KOPT-K1 (cell line): ENCODE results near the gene MANF.
"Not testable (repeated sequence)": the region's sequence is repeated elsewhere in the genome, so short reads cannot be mapped to it uniquely, and the experiment has no call there.

Source experiments
- H3K27ac ChIP-seq: fragments of 200-600 bp; sonication (generic); 2 replicates; pipeline ENCODE4 v1.5.1; 2016; ENCODE audit warnings: antibody characterized with exemption, mild to moderate bottlenecking, low read depth, low read length; ENCODE audit not compliant: poor library complexity, severe bottlenecking
- H3K36me3 ChIP-seq: fragments of 200-600 bp; sonication (generic); 2 replicates; pipeline ENCODE4 v1.5.1; 2017; ENCODE audit warnings: antibody characterized with exemption, mild to moderate bottlenecking, low read length, moderate library complexity; ENCODE audit not compliant: insufficient read depth
- H3K9me3 ChIP-seq: fragments of 200-600 bp; sonication (generic); 2 replicates; pipeline ENCODE4 v1.5.1; 2017; ENCODE audit warnings: antibody characterized with exemption, low read length, mild to moderate bottlenecking; ENCODE audit not compliant: insufficient read depth, poor library complexity, severe bottlenecking

The MANF gene

DNA sequence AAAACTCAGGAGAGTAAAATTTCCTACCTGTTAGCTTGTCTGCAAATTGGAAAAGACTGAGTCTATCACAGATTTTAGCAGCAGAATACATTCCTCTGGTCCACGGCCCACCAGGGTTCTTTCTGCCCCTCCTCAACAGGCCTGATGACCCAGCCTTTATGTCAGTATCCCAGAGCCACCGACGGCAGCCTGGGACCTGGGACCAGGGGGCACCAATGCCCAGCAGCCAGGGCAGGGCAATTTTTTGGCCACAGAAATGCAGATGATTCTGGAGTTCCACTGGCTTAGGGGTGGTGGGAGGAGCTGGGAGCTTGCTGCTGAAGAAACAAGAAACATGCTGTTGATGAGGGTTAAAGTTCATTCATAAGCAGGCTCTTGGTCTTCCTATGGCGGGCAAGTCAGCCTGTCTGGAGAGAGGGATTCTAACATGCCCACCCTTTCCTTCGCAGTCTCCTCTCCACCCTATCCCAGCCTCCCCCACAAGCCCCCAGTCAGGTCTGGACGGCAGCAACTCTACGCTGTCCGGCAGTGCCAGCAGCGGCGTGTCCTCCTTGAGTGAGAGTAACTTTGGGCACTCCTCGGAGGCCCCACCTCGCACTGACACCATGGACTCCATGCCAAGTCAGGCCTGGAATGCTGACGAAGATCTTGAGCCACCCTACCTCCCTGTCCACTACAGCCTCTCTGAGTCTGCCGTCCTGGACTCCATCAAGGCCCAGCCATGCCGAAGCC, 4.3 kb upstream of the MANF start:
- Histone ChIP-seq H3K9me3 (no peaks in the 10 kb centered on the region), H3K36me3 (0 out of 2 replicates have a peak, but pooled peaks cover 1% of the 10 kb centered on the region), H3K27ac (no peak overlapping the region)

DNA sequence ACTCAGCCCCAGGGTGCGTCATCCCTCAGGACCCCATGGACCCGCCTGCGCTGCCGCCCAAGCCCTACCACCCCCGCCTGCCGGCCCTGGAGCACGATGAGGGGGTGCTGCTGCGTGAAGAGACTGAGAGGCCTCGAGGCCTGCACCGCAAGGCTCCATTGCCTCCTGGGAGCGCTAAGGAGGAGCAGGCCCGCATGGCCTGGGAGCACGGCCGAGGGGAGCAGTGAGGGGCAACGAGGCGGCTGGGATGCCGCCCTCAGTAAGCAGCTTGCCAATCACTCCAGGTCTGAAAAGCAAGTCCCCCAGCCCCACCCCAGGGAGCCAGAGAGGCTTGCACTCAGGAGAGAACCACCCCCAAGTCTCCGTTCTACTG, 3.8 kb upstream of the MANF start:
- Histone ChIP-seq H3K9me3 (no peaks in the 10 kb centered on the region), H3K36me3 (peaks cover 7% of the 10 kb centered on the region; the same call in 1 of the 2 replicates), H3K27ac (no peak overlapping the region)

DNA sequence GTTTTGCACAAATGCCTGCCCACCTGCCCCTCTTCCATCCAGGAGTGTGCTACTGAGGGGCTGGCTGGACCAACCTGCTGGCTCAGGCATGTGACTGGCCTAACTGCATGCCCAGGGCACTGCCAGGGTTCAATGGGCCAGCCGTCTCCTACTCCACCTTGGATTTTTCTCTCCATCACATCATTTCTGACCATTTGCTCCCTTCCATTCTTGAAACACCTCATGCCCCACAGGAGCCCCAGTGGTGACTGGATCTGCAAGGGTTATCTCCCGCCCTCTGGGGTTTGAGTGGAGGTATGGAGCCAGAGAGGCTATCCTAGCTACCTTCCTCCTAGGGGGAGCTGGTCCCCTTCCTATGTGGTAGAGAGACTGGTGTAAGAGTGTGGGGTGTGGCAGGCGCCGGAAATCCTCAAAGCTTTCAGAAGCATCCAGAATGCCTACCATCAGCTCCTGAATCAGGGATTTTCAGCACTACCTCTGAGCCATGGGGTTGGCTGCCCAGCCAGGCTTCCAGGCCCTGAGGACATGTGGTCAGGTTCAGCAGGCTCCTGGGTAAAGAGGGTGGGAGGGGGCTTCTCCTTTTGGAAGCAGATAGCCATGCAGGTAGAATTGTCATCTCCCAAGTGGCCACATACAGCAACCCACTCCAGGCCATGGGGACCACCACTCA, 2.9 kb upstream of the MANF start:
- Histone ChIP-seq H3K9me3 (no peaks in the 10 kb centered on the region), H3K27ac (no peak overlapping the region), H3K36me3 (peaks cover 16% of the 10 kb centered on the region)

DNA sequence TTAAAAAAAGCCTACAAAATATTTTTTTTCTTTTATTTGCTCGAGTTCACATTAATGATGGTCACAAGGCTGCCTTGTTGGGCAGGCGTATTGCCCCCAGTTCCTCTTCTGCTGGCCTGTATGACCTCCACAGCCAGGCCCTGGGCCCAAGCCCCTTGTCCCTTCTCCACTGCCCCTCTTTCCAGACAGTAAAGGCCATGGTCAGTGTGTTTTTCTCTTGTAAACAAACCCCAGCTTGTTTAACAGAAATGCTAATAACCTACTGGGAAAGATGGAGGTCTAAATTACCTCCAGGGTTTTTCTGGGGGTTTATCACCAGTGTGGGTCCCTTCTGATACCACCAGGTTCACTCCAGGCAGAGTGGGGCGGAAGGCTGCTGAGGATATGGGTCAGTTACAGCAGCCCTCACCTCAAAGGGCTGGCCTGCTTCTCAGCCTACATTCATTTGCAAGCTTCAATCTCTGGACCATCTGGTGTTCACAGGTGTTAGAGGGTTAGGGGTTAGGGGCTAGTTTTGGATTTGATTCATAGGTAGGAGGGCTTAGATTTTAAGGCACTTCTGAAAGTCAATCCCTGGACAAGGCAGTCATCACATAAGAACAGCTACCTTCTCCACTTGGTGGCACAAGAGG, 2.0 kb upstream of the MANF start:
- Histone ChIP-seq H3K9me3 (no peaks in the 10 kb centered on the region), H3K27ac (no peak overlapping the region), H3K36me3 (peaks cover 24% of the 10 kb centered on the region)

DNA sequence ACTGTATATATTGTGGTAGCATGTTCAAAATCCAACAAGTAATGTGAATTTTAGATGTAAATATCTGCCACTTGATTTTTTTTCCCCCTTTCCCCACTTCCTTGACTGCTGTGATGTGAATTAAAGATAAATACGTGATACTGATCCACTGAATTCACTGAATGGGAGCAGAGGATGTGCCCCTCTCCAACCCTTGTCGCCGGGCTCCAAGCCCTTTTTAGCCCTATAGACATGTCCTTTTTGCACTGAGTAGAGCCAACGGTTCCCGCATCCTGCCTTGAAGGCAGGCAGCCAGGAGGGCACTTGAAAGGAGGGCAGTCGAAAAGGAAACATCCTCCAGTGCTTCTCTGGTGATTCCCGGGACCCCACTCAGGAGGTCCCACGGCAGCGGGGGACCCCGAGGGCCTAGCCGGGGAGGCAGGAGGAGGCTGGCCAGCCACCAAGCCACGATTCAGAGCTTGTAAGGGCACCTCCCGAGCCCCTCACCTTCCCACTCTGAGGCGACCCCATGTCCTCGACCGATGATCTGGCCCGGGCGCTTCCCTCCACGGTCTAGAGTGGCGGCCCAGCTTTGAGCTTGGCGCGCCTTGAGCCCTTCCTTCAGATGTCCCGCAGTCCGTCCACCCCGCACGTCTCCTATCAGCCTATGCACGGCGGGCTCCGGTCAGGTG, 901 bp upstream of the MANF start:
- Histone ChIP-seq H3K27ac (peak overlapping the region; percentile 91), H3K36me3 (peaks cover 36% of the 10 kb centered on the region)

DNA sequence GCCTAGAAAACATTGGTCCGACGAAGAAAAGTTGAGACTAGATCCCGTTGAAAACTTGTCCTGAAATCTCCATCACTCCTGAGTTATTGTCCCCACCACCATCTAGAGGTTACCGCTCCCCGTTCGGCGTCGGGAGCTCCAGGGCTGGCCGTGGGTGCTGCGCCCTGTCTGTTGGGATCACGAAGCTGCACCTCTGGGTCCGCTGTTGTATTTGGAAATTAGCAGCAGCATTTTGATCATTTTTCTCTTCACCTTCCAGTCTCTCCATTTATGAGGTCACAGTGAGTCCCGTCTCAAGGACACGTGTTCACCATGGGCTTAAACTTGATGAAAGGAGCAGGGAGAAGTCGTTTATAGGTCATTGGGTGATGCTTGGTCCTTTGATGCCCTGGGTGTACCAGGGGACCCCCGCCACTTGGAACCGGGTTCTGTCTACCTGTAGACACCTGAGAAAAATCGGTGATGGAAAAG, 565 bp downstream of the MANF start:
- Histone ChIP-seq H3K36me3 (peaks cover 50% of the 10 kb centered on the region), H3K9me3 (no peaks in the 10 kb centered on the region), H3K27ac (peak overlapping the region; percentile 91)

More for the DNA sequence above, 901 bp upstream of the MANF start:
- H3K9me3 ChIP-seq, result no peaks in the 10 kb centered on the region

DNA sequence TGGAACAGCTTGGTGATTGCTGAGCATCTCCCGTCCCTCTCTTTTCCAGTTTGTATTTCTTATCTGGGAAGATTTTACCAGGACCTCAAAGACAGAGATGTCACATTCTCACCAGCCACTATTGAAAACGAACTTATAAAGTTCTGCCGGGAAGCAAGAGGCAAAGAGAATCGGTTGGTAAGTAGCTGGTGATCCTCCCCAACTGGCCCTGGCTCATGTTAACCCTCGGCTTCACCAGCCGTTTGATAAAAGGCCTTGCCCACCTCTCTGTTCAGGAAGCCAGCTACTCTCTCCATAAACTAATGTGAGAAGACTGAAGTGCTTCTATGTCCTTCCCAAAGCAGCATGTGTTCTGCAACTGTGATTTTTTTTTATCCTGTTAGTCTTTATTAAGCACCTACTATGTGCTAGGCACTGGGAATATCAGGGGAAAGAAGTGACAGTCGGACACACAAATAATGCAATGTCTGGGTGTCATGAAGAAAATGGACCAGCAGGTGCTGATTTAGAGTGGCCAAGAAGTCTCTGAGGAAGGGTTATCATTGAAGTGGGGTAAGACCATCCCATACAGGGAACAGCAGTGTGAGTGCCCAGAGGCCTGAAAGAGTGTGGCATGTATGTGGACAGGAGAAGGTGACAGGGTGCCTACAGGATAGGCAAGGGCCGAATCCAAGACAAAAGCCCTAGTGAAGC, 1.2 kb downstream of the MANF start:
- Histone ChIP-seq H3K36me3 (peaks cover 50% of the 10 kb centered on the region), H3K9me3 (no peaks in the 10 kb centered on the region), H3K27ac (peak overlapping the region; percentile 91)

DNA sequence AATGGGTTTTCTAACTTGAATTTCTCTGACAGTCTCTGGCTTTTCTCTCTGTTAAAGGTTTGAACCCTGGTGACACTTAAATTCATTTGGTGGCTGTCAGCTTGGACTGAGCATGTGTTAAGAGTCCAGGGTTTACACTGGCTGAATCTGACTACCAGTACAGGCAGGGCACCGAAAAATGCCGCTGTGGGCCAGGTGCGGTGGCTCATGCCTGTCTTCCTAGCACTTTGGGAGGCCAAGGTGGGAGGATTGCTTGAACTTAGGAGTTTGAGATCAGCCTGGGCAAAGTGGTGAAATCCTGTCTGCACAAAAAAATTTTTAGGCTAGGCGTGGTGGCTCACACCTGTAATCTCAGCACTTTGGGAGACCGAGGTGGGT, 1.8 kb downstream of the MANF start:
- peak overlapping the region; percentile 91 for H3K27ac ChIP-seq
- H3K36me3 ChIP-seq, result peaks cover 50% of the 10 kb centered on the region
- no peaks in the 10 kb centered on the region for H3K9me3 ChIP-seq

DNA sequence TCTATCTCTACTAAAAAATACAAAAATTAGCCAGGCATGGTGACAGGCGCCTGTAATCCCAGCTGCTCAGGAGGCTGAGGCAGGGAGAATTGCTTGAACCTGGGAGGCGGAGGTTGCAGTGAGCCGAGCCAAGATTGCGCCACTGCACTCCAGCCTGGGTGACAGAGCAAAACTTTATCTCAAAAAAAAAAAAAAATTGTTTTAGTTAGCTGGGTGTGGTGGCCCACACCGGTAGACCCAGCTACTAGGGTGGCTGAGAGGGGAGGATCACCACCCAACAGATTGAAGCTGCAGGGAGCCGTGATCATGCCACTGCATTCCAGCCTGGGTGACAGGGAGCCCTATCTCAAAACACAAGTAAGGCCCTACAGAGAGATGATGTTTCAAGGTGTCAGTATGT, 2.2 kb downstream of the MANF start:
- not testable (repeated sequence) for H3K27ac ChIP-seq, H3K9me3 ChIP-seq
- H3K36me3 ChIP-seq, result peaks cover 51% of the 10 kb centered on the region

DNA sequence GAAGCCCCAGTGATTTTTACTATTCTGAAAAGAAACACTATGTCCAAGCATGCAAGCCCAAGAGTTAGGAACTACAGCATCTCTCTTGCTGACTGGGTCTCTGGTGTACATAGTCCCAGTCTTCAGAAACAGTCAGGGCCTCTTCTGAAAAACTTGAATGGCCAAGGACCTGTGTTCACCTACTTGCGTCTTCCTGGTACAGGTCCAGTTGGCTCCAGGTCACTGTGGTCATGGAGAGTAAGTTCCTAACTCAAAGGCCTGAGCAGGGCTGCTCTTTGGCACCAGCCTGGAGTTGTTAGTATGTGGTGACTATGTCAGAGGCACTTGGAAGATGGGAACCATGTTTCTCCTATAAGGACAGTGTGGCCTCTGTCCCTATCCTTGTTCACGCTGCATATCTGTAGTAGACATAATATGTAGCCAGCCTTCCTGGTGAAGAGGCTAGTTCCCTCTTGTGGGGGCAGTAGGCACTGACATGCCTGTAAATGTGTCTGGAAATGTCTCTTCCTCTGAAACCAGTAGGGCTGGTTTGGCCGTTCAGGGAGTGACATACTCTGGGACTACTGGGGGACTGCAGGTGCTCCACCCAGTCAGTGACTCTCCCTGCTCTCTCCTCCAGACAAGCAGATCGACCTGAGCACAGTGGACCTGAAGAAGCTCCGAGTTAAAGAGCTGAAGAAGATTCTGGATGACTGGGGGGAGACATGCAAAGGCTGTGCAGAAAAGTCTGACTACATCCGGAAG, 3.4 kb downstream of the MANF start:
- Histone ChIP-seq H3K36me3 (peaks cover 63% of the 10 kb centered on the region), H3K27ac (no peak overlapping the region)

DNA sequence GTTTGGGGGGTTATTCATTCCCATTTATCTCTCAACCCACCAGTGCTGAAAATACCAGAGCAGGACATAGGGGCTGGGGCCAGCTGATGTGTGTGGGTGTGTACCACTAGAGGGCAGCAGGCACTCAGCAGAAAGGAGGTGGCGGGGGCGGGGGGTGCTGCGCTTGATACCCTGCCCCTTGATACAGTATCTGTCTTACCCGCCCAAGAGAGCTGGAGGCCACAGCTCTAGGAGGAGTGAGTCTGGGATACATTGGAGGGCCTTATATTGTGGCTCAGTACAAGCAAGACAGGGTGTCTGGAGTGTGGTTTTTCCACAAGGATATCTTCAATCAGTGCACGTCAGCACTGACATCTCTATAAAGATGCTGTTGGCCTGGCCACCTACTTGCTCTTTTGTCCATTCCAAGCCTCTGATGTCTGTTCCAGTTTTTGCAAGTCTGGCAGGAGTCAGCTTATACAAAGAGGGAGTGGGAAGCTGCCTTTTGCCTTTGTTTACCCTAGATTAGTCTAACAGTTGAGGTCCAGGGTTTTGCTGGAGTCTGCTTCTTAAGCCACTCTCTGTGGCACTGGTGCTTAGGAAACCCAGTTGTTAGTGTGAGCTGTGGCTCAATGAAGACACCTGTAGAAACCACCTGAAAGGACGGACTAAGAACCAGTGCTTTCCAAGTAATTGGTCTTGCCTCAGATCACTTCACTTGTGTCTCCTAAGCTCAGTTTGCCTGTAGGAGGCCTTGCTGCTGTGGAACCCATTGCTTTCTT, 4.5 kb downstream of the MANF start:
- Histone ChIP-seq H3K27ac (no peak overlapping the region), H3K36me3 (peaks cover 75% of the 10 kb centered on the region), H3K9me3 (no peaks in the 10 kb centered on the region)

More for the DNA sequence above, 3.4 kb downstream of the MANF start:
- H3K9me3 ChIP-seq, result no peaks in the 10 kb centered on the region

DNA sequence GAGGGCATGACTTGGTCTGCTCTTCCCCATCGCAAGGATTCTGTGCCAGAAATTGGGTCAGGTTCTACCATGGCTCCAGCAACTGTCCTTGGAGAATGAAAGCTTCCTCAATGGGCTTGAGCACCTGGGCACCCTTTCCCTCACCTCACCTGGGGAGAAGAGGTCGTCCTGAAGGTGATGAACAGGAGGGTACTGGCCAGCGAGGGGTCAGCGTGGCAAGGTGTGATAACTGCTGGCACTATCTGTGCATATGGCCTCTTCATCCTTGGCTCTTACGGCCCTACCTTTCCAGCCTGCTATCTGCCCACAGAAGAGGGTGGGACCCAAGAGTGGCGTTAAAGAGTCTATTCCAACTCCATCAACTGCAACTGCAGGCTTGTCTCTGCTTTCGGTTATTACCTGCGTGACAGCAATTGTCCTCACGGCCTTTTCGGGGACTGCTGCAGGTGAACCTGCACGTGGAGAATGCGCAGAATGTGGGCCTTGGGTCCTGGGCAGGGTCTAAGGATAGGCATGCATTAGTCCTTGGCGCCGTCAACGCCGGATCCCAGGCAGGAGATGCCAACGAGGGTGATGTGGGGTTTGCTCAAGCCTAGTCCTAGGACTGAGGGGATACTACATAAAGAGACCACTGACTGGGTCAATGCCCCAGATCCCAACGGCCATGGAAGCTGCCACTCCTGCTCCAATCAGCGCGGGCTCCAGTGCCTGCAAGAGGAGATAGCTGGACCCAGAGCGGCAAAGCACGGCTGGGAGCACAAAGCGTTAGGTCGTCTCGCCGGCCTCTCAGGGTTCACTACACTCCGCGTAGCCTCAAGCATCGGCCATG, 5.4 kb downstream of the MANF start:
- H3K36me3 ChIP-seq, result peaks cover 83% of the 10 kb centered on the region
- no peaks in the 10 kb centered on the region for H3K9me3 ChIP-seq
- H3K27ac ChIP-seq, result peak overlapping the region; percentile 74

DNA sequence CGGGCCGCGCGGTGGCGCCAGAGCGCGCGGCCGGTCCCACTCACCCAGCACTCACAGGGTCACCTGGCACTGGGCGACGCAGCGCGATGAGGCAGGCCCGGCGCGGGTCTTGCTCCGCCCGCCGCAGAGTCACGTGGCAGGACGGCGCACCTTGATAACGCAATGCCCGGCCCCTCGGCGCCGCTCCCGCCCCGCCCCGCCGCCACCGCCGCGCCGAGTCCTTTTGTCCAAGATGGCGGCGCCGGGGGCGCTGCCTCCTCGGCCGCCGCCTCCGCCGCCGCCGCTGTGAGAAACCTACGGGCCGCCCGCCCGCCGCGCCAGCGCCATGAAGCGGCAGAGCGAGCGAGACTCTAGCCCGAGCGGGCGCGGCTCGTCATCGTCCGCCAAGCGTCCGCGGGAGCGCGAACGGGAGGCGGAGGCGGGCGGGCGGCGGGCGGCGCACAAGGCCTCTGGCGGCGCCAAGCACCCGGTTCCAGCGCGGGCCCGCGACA, 6.0 kb downstream of the MANF start, which contains the start of gene RBM15B:
TSS of gene RBM15B (plus strand) at position 211 of the 491 bp plus-strand sequence. CDS start at position 326, 115 bp downstream.
- Histone ChIP-seq H3K27ac (peak within 1 kb of the TSS; percentile 74), H3K36me3 (peaks cover 85% of the 10 kb centered on the region), H3K9me3 (no peaks in the 10 kb centered on the region)
